ENCODE results near the gene IGFL1.

- TF ChIP-seq CTCF (IDR thresholded peaks at IDR 0.05) (no peak), POLR2A (IDR thresholded peaks at IDR 0.05) (no peak)
Observed at GRCh38 chr19:46202426-46202825, 27.1 kb upstream of the IGFL1 start.

All from vagina (tissue), 2 donors.